DMS53 treated with DMSO at 0.1 percent for 48 hours (cell line): ENCODE measurements around the gene APOB.
A peak's percentile ranks its signal among the peaks of the same experiment; 100 is the strongest.

Experiments used
- DNase-seq: peaks from one replicate; lab custom pipeline; 2025; ENCODE audit not compliant: unreplicated experiment; lab: John Stamatoyannopoulos, UW

Gene APOB

GRCh38 chr2:21034156-21034971 is 9.5 kb downstream of the APOB start:
- no peak for DNase-seq

GRCh38 chr2:21033237-21034155 is 10.4 kb downstream of the APOB start:
- DNase-seq: no peak

GRCh38 chr2:21032338-21033236 is 11.3 kb downstream of the APOB start:
- no peak for DNase-seq

- DNase-seq: no peak
Measured at GRCh38 chr2:21030983-21031968, 12.6 kb downstream of the APOB start.

- no peak for DNase-seq
Measured at GRCh38 chr2:21029519-21029918, 14.4 kb downstream of the APOB start.

- DNase-seq: peak; percentile 74
Measured at GRCh38 chr2:21028951-21029350, 14.9 kb downstream of the APOB start.

- no peak for DNase-seq
Measured at GRCh38 chr2:21028021-21028947, 15.6 kb downstream of the APOB start.

- DNase-seq: no peak
Measured at GRCh38 chr2:21026479-21027282, 17.2 kb downstream of the APOB start.

GRCh38 chr2:21025690-21026478 is 18.0 kb downstream of the APOB start:
- no peak for DNase-seq

GRCh38 chr2:21024722-21025389 is 19.0 kb downstream of the APOB start:
- DNase-seq: no peak

- DNase-seq: no peak
Measured at GRCh38 chr2:21024198-21024597, 19.7 kb downstream of the APOB start.

- no peak for DNase-seq
Measured at GRCh38 chr2:21023419-21024181, 20.3 kb downstream of the APOB start.

- DNase-seq: no peak
Measured at GRCh38 chr2:21022792-21023367, 21.0 kb downstream of the APOB start.

- no peak for DNase-seq
Measured at GRCh38 chr2:21021430-21021829, 22.4 kb downstream of the APOB start.

GRCh38 chr2:21020668-21021288 is 23.1 kb downstream of the APOB start:
- no peak for DNase-seq
